Breast epithelium (tissue), 4 donors: ENCODE measurements around the gene TMEM232. TPM values are rescaled to one million over a fixed set of nuclear protein-coding genes. Genes with fewer than 3 reads are reported as not detected.

Source experiments
- DNase-seq, 2 donors: peaks; one replicate each; pipeline ENCODE4 v3.0.0-alpha.2; 2019; ENCODE audit warnings: low spot score in 2 of 2
- H3K27ac ChIP-seq, 2 donors: fragments of 200-600 bp; sonication (generic) in 1 of 2; one replicate each; pipeline ENCODE4 v1.5.1; 2016 to 2019; ENCODE audit warnings: mild to moderate bottlenecking in 1 of 2
- H3K27me3 ChIP-seq, 2 donors: fragments of 200-600 bp; sonication (generic) in 1 of 2; one replicate each; pipeline versions ENCODE4 v1.5.1 to v1.6.0; 2017 to 2019; ENCODE audit warnings: control low read depth in 1 of 2, mild to moderate bottlenecking in 1 of 2
- H3K36me3 ChIP-seq: fragments of 200-600 bp; one replicate; pipeline ENCODE4 v1.5.1; 2019
- H3K4me1 ChIP-seq, 2 donors: fragments of 200-600 bp; sonication (generic); one replicate each; pipeline ENCODE4 v1.5.1; 2016 to 2019; ENCODE audit warnings: control low read depth in 1 of 2
- H3K4me3 ChIP-seq, 3 donors: fragments of 200-600 bp; sonication (generic); 1 replicate in 2 of 3; 2 replicates in 1 of 3; pipeline ENCODE4 v1.5.1; 2016 to 2019; ENCODE audit warnings: mild to moderate bottlenecking in 3 of 3, moderate library complexity in 2 of 3
- H3K9me3 ChIP-seq, 2 donors: fragments of 200-600 bp; sonication (generic) in 1 of 2; one replicate each; pipeline ENCODE4 v1.5.1; 2016 to 2019; ENCODE audit warnings: control low read depth in 1 of 2
- CTCF ChIP-seq, 3 donors: fragments of 450-650 bp; IDR thresholded peaks; one replicate each; pipeline ENCODE4 v1.5.1; 2016 to 2017; ENCODE audit warnings: antibody characterized with exemption in 3 of 3, mild to moderate bottlenecking in 3 of 3, moderate library complexity in 3 of 3
- POLR2A ChIP-seq: fragments of 450-650 bp; IDR thresholded peaks from one replicate; pipeline ENCODE4 v1.6.1; 2016; ENCODE audit warnings: antibody characterized with exemption, mild to moderate bottlenecking, moderate library complexity
- POLR2AphosphoS5 ChIP-seq, 3 donors: sonication (generic); formaldehyde crosslinking; IDR thresholded peaks; one replicate each; pipeline ENCODE4 v1.6.1; 2017; ENCODE audit warnings: antibody characterized with exemption in 3 of 3
- intact Hi-C: fragments of 100-400 bp; cut with DNase I; formaldehyde crosslinking; loops from one replicate; pipeline ENCODE4 v1.15.1; 2023; ENCODE audit warnings: low total_unique reads
- total RNA-seq, 3 donors: library from RNA; depleted of rRNA; stranded (reverse); fragments of >200 nt; gene quantifications; one replicate each; pipeline ENCODE4 v1.1.0, GENCODE V29; 2016

TMEM232 gene
- total RNA-seq, 3 donors from 2014 or later = 2.0 to 6.4 (median 4.6) TPM

GRCh38 chr5:110751902-110752762, 25.7 kb upstream of the TMEM232 start:
- intact Hi-C loops = no loop called here
- no peaks in the 10 kb centered on the region for H3K4me1 ChIP-seq
- H3K27ac ChIP-seq = no peak overlapping the region
- H3K4me3 ChIP-seq = no peak overlapping the region
- no peaks in the 10 kb centered on the region for H3K9me3 ChIP-seq
- no peak for DNase-seq
- TF ChIP-seq POLR2AphosphoS5 (IDR thresholded peaks at IDR 0.05) = no peak
- no peak for TF ChIP-seq POLR2A
- TF ChIP-seq CTCF (IDR thresholded peaks at IDR 0.05) = no peak
- no peaks in the 10 kb centered on the region for H3K27me3 ChIP-seq
- H3K36me3 ChIP-seq = no peaks in the 10 kb centered on the region

- intact Hi-C loops = no loop called here
- Histone ChIP-seq H3K27me3 (no peaks in the 10 kb centered on the region), H3K36me3 (no peaks in the 10 kb centered on the region), H3K9me3 (no peaks in the 10 kb centered on the region), H3K4me3 (peak within 1 kb of the TSS; percentile 77 to 90 (median 85)), H3K4me1 (peaks cover 0 to 6% of the 10 kb centered on the region in 2 donors), H3K27ac (peak within 1 kb of the TSS; percentile 80 to 93)
- TF ChIP-seq CTCF (IDR thresholded peaks at IDR 0.05) = no peak
- TF ChIP-seq POLR2A = no peak
- TF ChIP-seq POLR2AphosphoS5 (IDR thresholded peaks at IDR 0.05) = peak; percentile 69 to 79 (median 72)
- DNase-seq = peak; percentile 77 to 79
Observed at GRCh38 chr5:110738812-110739651, 12.6 kb upstream of the TMEM232 start, which contains the start of gene SLC25A46. TSS of gene SLC25A46 (plus strand) at chr5:110739007. CDS start at chr5:110739120, 113 bp downstream.

GRCh38 chr5:110738503-110738811, 12.0 kb upstream of the TMEM232 start:
- Histone ChIP-seq H3K27ac (peak overlapping the region; percentile 80 to 93), H3K27me3 (no peaks in the 10 kb centered on the region), H3K4me1 (peaks cover 0 to 6% of the 10 kb centered on the region in 2 donors), H3K4me3 (peak overlapping the region; percentile 77 to 90 (median 85)), H3K36me3 (no peaks in the 10 kb centered on the region), H3K9me3 (no peaks in the 10 kb centered on the region)
- DNase-seq = no peak
- TF ChIP-seq POLR2A = no peak
- TF ChIP-seq POLR2AphosphoS5 (IDR thresholded peaks at IDR 0.05) = no peak
- no peak for TF ChIP-seq CTCF (IDR thresholded peaks at IDR 0.05)
- intact Hi-C loops = no loop called here

- intact Hi-C loops = no loop called here
- no peaks in the 10 kb centered on the region for H3K36me3 ChIP-seq
- TF ChIP-seq POLR2AphosphoS5 (IDR thresholded peaks at IDR 0.05) = no peak
- no peak for TF ChIP-seq CTCF (IDR thresholded peaks at IDR 0.05)
- TF ChIP-seq POLR2A = no peak
- no peaks in the 10 kb centered on the region for H3K27me3 ChIP-seq
- no peak overlapping the region for H3K27ac ChIP-seq
- no peak for DNase-seq
- no peak overlapping the region for H3K4me3 ChIP-seq
- no peaks in the 10 kb centered on the region for H3K9me3 ChIP-seq
- H3K4me1 ChIP-seq = peaks cover 0 to 6% of the 10 kb centered on the region in 2 donors
Observed at GRCh38 chr5:110736753-110737152, 10.3 kb upstream of the TMEM232 start.
